Stimulated activated CD8-positive, alpha-beta memory T cell treated with anti-CD3 and anti-CD28 coated beads, Interleukin-4, amount 100 ng/mL, for 1 hour (primary cell): Measurements from ENCODE around the gene CA12.
A peak's percentile ranks its signal among the peaks of the same experiment; 100 is the strongest.

Experiments used
- DNase-seq, 2 donors: peaks; one replicate each; pipeline ENCODE4 v3.0.0-alpha.2; 2020; ENCODE audit warnings: low read depth in 2 of 2, low spot score in 1 of 2

Gene CA12

DNA sequence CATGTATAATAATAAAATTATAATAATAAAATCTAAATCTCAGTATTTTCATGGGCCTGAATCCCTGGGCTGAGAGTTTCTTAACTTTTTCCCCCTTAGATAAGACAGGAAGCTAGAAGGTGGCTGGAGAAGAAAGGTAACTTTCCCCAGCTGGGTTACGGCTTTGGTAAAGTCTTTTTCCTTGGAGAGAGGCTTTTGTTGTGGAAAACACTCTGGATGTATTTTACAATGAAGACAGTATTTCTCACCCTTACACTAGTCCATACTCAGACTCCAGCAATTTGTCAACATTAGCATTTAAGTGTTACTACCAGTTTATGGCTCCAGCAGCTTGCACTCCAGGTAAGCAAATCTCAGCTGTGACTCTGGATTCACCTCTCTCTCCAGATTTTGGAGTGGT, 69.4 kb downstream of the CA12 start:
- no peak for DNase-seq

DNA sequence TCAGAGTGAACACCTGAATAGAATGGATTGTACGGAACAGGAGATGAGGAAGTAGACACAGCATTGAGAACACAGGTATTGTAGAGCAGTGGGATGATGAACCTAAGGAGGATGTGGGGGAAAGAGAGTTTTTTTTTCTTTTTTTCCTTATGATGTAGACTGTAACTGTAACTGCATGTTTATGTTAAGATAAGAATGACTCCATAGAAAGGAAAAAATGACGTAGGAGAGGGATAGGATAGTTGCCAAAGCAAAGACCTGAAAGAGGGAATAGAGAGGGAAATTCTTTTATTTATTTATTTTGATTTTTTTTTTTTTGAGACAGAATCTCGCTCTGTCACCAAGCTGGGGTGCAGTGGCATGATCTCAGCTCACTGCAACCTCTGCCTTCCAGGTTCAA, 71.0 kb downstream of the CA12 start:
- no peak for DNase-seq

DNA sequence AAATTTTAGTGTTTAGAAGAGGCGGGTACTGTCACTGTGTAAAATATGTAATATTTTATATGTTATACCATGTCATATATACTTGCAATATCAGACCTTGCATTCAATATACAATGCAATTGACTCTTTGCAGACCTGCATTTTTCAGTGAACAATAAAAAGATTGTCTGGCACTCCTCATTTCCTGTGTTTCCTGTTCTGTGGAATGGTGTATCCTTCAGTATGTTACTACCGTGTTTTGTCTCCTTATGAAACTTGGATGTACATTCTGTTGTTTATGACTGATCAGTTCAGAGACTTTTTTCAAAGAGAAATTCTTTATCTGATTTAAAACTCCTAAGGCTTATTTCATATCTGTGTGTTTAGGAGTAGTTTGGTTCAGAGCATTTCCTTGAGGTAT, 72.7 kb downstream of the CA12 start:
- no peak for DNase-seq

DNA sequence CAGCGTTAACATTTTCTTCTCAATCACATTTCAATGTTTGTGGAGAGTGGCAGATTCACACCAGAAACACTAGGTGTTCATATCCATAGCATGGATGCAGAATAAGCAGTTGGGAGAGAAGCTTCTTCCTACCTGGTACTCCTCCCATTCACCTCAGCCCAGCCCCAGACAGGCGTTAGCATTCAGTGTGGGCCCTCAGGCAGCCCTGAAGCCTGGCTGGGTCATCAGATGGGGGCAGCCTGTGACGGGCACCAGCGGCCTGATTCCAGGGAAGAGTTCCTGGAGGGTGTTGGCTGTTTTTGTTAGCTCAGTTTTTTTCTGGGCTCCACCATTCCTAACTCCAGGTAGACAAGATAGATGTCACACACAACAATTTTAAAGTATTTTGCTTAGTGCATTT, 73.2 kb downstream of the CA12 start:
- DNase-seq: no peak

DNA sequence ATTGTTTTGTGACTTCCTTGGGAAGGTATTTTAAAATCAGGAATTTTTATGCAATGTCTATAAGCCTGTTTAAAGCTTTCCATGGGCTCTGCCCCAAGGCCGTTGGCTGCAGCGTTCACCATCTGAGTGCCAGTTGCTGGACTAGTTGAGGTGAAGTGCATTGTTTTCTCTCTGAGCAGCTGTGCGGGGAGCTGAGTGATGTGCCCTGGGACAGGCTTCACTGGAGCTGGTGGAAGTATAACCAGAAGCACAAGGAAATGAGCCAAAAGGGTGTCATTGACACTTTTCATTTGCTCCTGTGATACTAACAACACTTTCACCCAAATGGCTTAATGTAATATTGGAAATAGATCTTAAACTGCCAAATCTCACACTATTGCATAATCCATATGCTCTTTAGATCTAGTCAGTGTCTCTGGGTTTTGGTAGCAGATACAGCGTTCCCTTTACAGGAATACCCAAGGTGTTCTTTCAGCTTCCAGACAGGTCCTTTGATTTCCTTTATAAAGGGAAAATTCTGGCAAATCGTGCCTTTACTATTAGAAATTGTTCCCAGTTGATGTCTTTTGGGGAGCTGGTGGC, 75.1 kb downstream of the CA12 start:
- no peak for DNase-seq

DNA sequence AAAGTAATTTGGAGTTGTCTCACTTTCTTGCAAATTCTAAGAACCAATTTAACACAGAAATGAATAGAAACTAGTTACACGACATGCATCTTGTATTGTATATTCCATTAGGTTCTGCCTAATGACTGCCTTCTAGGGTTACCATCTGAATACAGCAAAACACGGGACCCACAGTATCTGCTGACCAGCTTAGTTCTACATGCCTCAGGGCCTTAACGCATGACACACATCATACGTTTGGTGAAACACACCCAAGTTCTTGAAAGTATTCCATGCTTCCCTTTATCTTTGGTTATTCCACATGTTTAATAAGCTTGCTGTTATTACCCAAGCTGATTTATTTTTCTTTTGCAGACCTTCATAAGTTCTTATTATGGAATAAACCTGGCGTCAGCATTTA, 76.4 kb downstream of the CA12 start:
- DNase-seq: no peak

DNA sequence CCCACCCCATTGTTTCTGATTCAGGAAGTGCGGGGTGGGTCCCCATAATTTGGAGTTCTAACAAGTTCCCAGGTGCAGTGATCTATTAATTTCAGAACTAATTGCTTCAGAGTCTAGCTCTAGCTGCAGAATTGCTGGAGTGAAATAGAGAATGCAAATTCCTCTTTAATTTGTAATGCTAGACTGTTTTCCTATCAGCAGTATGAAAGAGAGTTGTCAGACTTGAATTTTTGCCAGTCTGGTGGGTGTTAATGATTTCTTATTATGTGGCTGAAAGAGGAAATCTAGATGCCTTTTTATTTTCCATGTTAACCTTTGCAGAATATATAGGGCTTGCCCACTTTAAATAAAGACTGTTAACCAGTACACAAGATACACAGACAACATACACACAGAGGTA, 80.6 kb downstream of the CA12 start:
- no peak for DNase-seq

DNA sequence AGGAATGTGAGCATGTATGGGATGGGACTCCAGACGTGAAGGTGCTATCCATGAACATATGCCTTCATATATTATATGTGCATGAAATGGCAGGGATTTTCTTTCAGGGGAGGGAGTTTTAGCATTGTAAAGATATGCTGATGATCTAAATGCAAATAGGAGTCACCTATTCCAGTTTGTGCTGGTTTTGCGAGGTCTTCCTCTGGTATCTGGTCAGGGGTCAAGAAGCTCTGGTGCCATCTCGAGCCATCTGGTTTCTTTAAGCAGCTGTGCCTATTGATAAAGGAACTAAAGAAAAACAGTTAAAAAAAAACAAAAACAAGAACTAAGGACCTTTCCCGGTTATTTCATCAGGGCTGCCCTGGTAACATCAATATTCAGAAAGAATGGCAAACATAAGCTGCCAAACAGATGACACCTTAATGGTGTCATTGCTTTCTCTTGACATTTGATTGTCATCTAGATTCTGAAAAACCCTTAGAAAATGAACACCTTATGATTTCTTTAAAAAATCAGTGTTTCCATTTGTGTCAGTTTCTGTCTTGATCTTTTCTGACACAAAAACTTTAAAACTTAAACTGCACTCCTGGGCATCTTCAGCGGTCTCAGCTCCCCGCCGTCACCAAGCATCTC, 81.6 kb downstream of the CA12 start:
- DNase-seq: no peak

DNA sequence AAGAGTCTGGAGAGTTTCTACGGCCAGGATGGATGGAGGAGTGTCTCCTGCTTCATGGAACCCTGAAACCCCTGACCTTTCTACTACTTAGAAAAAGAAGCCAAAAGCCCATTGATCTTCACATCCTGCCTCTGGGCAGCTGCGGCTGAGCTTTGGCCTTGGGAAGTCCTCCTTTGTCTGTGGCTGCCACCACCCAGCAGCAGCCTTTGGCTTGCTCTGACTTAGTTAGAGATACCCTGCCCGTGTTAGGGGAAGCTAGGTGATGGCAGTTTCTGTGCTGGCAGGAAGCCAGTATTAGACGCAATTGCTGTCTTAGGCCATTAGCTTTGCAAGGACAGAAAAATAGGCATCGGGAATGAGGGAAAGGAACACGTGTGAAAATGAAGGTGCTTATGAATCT, 85.5 kb downstream of the CA12 start:
- no peak for DNase-seq

DNA sequence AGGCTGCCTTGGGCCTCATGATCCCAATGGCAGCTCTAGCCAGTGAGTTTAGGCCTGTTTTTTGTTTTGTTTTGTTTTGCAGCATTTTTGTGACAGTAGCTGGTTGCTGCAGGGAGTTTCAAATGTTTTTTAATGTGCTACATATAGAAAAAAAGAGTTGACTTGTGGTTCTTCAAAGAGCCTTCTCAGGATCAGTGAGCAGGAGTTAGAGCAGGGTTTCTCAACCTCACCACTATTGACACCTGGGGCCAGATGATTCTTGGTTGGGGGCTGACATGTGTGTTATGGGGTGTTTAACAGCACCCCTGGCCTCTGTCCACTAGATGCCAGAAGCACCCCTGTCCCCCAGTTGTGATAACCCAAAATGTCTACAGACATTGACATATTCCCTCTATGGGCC, 86.3 kb downstream of the CA12 start:
- no peak for DNase-seq

DNA sequence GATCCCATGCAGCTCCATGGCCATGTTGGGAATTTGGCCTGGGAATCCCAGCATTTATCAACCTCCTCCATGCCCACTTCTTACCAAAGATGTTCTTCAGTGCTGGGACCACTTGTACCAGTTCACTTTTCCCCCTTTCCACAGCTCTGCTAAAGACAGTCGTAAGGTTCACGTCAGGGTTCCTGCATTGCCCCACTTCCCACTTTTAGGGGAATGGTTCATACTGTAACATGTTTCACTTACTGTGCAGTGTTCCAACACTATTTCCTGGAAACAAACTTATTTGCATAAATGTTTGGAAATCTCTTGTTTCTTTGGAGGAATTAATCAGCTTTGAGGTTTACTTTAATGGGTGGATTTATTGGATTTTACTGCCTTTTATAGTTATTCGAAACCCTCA, 87.3 kb downstream of the CA12 start:
- DNase-seq: no peak

DNA sequence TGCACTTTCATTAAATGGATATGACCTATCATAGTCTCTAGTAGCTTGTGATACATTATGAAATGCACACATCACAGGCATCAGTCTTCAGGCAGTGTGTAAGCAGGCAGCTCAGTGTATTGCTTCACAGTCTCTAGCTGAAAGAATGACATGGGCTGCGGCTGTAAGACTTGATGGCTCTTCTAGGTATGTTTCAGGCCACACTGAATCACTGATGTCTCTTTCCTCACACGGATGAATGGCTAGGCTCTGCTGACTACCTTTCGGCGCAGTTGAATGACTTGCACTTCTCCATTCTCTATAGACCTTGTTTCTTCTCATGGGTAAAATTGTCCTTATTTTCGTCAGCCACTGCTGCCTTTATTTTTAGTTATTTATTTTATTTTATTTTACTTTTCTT, 88.9 kb downstream of the CA12 start:
- no peak for DNase-seq

DNA sequence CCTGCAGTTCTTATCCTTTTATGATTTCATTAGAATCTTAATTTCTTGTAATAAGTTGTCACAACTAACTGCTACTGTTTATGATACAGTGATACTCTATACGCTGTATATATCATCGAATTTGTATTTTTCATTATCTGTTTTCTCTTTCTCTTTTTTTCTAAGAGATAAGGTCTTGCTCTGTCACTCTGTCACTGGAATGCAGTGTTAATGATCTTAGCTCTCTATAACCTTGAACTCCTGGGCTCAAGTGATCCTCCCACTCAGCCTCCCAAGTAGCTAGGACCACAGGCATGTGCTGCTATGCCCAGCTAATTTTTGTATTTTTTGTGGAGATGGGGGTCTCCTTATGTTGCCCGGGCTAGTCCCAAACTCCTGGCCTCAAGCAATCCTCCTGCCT, 89.4 kb downstream of the CA12 start:
- DNase-seq: no peak

DNA sequence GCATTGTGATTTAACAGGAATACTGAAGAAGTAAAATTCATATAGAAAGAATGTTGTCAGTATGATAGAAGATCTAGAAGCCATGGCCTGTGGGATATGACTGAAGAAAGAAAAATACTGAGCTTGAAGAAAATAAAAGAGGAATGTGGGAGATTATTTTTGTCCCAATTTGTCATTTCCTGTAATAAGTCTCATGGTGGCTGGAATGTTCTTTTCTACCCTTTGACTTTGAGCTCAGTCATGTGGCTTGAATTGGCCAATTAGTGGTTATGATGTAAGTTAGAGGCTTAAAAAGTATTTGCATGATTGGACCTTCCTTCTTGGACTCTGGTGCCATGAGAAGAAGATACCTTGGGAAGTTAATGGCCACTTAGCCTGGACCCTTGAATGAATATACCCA, 90.1 kb downstream of the CA12 start:
- no peak for DNase-seq

DNA sequence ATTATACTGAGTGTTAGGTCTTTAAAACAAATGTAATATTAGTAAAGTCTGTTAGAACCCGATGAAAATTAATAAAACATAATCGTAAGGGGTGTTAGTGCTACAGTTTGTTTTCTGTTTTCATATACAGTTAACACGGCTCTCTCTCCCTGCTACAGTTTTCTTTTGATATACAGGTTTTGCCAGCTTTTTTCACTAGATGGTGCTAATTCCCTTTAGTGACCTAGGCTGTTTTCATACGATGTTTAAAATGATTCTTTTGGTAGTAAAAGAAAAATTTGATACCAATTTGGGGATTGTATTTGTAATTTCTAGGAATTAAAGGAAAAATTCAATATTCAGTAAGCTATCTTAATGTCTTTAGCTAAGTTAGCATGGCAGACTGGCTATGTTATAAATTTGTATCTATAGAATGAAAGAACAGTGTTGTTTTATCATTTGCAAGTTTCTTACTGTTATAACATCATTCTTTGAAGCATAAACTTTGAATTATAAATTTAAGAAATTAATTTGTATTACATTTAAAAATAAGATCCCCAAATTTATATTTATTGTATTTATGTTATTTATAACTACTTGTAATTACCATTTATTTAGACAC, 92.8 kb downstream of the CA12 start:
- DNase-seq: no peak

DNA sequence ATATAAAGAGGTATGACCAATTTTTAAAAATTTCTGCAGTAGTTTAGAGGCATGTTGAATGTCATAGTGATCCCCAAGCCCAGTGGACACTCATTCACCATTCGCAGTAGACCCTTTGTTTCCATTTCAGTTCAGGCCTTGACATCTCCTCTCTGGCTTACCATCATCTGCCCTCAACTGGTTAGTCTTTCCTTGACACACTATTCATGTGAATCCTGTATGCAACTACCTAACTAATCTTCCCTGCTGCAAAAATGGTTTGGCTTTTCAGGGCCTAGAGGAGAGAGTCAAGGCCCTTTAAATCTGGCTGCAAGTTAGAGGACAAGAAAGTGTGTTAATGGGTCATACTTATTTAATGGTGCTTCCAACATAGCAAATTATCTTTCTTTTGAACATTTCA, 93.3 kb downstream of the CA12 start:
- no peak for DNase-seq

DNA sequence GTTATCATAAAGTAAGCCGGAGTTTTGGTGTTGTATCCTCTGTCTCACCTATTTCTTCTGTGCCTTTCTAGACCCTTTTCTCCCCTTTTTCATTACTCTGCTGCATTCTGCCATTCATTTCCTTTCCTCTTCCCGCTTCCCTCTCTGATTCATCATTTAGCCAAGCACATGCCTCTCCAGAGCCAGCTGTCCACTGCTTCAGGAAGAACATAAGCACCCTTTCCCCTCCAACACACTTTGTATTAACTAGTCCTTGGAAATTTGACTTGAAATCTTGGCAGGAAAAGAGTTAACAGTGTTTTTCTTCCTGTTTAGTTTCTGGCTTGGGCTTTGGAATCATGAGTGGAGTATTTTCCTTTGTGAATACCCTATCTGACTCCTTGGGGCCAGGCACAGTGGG, 94.5 kb downstream of the CA12 start:
- no peak for DNase-seq

DNA sequence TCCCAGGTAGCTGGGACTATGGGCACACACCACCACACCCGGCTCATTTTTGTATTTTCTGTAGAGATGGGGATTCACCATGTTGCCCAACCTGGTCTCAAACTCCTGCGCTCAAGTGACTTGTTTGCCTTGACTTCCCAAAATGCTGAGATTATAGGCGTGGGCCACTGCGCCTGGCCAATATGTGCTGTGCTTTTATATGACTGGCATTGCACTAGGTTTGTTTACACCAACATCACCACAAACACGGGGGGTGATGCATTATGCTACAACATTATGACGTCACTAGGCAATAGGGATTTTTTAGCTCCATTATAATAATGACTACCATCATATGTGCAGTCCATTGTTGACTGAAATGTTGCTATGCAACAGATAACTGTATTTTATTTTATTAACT, 97.3 kb downstream of the CA12 start:
- DNase-seq: no peak

DNA sequence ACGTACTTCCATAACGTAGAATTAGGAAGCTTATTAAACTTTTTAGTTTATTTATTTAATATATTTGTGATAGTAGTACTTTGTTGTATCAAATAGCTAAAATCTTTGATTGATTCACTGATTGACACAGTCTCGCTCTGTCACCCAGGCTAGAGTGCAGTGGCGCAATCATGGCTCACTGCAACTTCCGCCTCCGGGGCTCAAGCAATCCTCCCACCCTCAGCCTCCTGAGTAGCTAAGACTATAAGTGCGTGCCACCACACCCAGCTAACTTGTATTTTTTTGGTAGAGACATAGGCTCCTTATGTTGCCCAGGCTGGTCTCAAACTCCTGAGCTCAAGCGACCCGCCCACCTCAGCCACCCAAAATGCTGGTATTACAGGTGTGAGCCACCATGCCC, 98.5 kb downstream of the CA12 start:
- DNase-seq: no peak

DNA sequence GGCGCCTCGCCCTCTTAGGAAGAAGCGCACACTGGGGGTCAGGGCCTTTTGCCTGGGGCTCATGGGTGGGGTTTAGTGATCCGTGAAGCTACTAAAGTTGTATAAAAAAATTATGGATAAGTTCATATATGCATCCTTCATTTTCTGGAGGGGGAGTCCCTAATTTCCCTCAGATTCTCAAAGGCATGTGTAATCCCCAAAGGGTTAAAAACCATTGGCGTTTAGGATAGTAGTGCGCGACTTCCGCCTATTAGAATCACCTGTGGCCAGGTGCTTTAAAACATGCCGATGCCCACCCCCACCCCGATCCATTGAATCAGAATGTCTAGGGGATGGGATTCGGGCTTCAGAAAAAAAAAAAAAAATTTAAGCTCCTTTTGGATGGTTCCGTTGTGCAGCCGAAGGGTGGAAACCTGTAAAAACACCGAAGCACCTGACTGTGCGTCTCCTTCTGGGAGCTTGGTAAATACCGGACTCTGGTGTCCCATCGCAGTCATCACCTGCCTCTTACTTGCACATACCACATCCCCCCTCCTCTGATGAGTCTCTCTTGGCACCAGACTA, 103.7 kb downstream of the CA12 start:
- peak in 1 of 2 donors; percentile 9 for DNase-seq

DNA sequence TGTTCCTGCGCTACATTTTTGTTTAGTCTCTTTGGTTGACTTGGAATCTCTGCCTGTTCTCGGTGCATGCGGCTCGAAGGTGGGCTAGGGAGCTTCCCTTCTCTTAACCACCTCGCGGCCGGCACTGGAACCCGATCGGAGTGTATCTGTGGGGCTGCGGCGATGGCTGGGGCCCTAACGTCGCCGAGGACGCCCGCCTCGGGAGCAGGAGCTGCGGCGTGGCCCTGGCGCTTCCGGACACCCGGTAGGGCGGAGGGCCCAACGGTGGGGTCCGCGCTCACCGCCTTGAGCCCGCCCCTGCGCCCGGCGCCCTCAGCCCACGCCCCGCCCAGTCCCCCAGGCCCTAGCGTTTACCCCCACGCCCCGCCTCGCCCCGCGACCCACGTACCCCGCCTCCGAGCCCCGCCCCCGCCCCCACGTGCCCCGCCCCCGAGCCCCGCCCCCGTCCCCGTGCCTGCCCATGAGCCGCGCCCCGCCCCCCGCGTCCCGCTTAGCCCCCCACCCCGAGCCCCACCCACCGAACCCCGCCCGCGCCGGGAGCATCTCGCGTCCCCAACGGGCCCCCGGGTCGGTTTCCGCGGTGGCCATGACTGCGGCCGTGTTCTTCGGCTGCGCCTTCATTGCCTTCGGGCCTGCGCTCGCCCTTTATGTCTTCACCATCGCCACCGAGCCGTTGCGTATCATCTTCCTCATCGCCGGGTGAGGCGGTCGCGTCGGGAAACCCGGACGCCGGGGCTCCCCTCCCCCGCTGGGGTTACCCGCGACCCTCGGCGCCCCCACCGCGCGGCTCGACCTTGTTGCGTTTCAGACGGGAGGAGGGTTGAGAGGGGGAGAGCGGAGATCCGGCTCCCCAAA, 104.4 kb downstream of the CA12 start, which contains the start of gene APH1B:
Gene APH1B, plus strand, starts transcription at position 568 of the 855 bp plus-strand sequence. Its CDS starts 19 bp downstream, at position 587.
- DNase-seq: peak; percentile 47 to 65
